ENCODE measurements around the gene IFI27L1. TPM values are rescaled to one million over a fixed set of nuclear protein-coding genes. Genes with fewer than 3 reads are reported as not detected.
A peak's percentile ranks its signal among the peaks of the same experiment; 100 is the strongest.
"Not testable (repeated sequence)": the region's sequence is repeated elsewhere in the genome, so short reads cannot be mapped to it uniquely, and the experiment has no call there.

The IFI27L1 gene
- polyA plus RNA-seq, 2 donors, result 11.2 to 29.8 TPM

DNA sequence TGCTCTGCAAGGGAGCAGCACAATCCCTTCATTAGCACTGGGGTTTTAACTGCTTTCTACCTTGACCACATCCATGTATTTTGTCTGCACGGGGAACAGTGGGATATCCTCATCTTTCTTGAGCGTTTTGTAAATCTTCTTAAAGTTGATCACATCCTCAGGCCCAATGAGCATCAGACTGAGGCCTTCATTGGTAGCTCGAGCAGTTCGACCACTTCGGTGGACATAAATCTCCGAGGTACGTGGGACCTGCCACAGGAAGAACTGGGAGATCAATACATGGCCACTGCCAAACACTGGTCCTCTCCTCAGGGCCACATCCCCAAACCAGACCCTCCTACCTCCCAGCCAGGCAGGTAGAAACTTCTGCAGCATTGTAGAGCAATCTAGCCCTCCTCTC lies 26.2 kb upstream of the IFI27L1 start:
- H3K4me1 ChIP-seq (ENCODE audit: control insufficient read depth in 2 of 2, insufficient read depth in 2 of 2, low read length in 1 of 2), result no peaks in the 10 kb centered on the region
- no peaks in the 10 kb centered on the region for H3K27me3 ChIP-seq (ENCODE audit: control insufficient read depth in 1 of 2, insufficient read depth in 2 of 2, low read length in 2 of 2)
- 92 to 95% methylated on average over 7 of the region's 7 CpGs for WGBS, 2 donors
- H3K27ac ChIP-seq (ENCODE audit: low read depth in 2 of 2, low read length in 1 of 2), result no peak overlapping the region
- H3K36me3 ChIP-seq (ENCODE audit: control insufficient read depth in 2 of 2, insufficient read depth in 2 of 2, low read length in 1 of 2), result peaks cover 35 to 41% of the 10 kb centered on the region in 2 donors
- no peaks in the 10 kb centered on the region for H3K9me3 ChIP-seq (ENCODE audit: control insufficient read depth in 2 of 2, insufficient read depth in 1 of 2, low read depth in 1 of 2, low read length in 1 of 2)
- no peak overlapping the region for H3K4me3 ChIP-seq (ENCODE audit: low read depth in 1 of 2, low read length in 2 of 2)

DNA sequence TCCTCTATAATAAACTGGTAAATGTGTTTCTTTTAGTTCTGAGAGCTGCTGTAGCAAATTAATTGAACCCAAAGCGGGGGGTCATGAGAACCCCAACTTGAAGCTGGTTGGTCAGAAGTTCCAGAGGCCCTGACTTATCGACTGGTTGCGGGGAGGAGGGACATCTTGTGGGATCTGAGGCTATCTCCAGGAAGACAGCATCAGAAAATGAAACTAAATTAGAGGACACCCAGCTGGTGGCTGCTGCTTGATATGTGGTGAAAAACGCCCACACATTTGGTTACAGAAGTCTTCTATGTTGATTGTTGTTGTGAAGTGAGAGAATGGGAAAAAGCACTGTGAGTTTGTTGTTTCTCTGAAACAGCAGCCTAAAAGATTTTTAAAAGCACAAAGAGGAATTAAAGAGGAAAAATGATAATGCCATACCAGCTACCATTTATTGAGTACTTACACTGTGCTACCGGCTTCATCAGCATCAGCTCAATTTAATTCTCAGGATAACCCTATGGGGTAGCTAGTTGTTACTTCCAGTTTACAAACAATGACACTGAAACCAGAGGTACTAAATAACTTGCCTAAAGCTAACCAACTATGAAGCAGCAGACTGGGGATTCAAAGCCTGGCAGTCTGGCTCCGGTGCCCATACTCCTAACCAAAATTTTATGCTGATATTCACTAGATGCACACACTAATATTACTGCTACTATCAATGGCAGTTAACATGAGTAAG lies 24.4 kb upstream of the IFI27L1 start:
- WGBS, 2 donors, result 79% methylated on average over 6 of the region's 6 CpGs
- H3K4me1 ChIP-seq (ENCODE audit: control insufficient read depth in 2 of 2, insufficient read depth in 2 of 2, low read length in 1 of 2), result no peaks in the 10 kb centered on the region
- H3K27ac ChIP-seq (ENCODE audit: low read depth in 2 of 2, low read length in 1 of 2), result no peak overlapping the region
- H3K9me3 ChIP-seq (ENCODE audit: control insufficient read depth in 2 of 2, insufficient read depth in 1 of 2, low read depth in 1 of 2, low read length in 1 of 2), result no peaks in the 10 kb centered on the region
- H3K36me3 ChIP-seq (ENCODE audit: control insufficient read depth in 2 of 2, insufficient read depth in 2 of 2, low read length in 1 of 2), result peaks cover 40 to 41% of the 10 kb centered on the region in 2 donors
- no peaks in the 10 kb centered on the region for H3K27me3 ChIP-seq (ENCODE audit: control insufficient read depth in 1 of 2, insufficient read depth in 2 of 2, low read length in 2 of 2)
- no peak overlapping the region for H3K4me3 ChIP-seq (ENCODE audit: low read depth in 1 of 2, low read length in 2 of 2)

DNA sequence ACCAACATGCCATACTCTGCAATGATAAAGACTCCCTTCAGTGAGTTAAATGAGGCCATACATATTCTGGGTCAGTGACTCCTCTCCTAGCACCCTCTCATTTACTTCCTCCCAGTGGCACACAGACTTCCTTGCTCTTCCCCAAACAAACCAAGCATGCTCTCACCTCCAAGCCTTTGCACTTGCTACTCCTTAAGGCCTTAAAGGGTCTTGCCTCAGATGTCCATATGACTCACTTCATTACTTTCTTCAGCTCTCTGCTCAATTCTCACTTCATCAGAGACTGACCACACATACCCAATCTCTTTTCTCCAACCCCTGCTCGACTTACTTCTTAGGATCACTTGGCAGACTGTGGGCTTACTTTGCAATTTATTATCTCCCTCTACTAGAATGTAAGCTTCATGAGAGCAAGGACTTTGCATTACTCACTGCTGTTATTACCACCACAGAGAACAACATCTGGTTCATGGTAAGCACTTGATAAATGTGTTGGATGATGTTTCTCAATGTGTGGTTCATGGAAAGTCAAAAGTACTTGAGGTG lies 22.9 kb upstream of the IFI27L1 start:
- H3K4me1 ChIP-seq (ENCODE audit: control insufficient read depth in 2 of 2, insufficient read depth in 2 of 2, low read length in 1 of 2), result peaks cover 0 to 3% of the 10 kb centered on the region in 2 donors
- peaks cover 31 to 38% of the 10 kb centered on the region in 2 donors for H3K36me3 ChIP-seq (ENCODE audit: control insufficient read depth in 2 of 2, insufficient read depth in 2 of 2, low read length in 1 of 2)
- no peaks in the 10 kb centered on the region for H3K27me3 ChIP-seq (ENCODE audit: control insufficient read depth in 1 of 2, insufficient read depth in 2 of 2, low read length in 2 of 2)
- 67 to 84% methylated on average over 1 of the region's 1 CpG for WGBS, 2 donors
- H3K27ac ChIP-seq (ENCODE audit: low read depth in 2 of 2, low read length in 1 of 2), result no peak overlapping the region
- no peaks in the 10 kb centered on the region for H3K9me3 ChIP-seq (ENCODE audit: control insufficient read depth in 2 of 2, insufficient read depth in 1 of 2, low read depth in 1 of 2, low read length in 1 of 2)
- H3K4me3 ChIP-seq (ENCODE audit: low read depth in 1 of 2, low read length in 2 of 2), result no peak overlapping the region

DNA sequence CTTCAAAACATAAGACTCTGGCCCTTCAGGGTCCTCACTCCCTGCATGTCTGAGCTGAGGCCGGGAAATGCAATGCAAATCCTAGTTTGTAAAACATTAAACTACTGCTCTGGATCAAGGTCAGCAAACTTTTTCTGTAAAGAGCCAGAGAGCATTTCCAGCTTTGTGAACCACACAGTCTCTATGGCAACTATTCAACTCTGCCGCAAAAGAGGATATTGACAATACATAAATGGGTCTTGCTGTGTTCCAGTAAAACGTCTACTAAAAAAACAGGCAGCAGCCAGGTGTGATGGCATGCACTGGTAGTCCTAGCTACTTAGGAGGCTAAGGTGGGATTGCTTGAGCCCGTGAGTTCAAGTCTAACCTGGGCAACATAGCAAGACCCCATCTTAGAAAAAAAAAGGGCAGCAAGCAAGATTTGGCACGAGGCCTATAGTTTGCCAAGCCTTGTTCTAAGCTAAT lies 22.4 kb upstream of the IFI27L1 start:
- peaks cover 30 to 38% of the 10 kb centered on the region in 2 donors for H3K36me3 ChIP-seq (ENCODE audit: control insufficient read depth in 2 of 2, insufficient read depth in 2 of 2, low read length in 1 of 2)
- no peak overlapping the region for H3K27ac ChIP-seq (ENCODE audit: low read depth in 2 of 2, low read length in 1 of 2)
- H3K4me3 ChIP-seq (ENCODE audit: low read depth in 1 of 2, low read length in 2 of 2), result no peak overlapping the region
- H3K4me1 ChIP-seq (ENCODE audit: control insufficient read depth in 2 of 2, insufficient read depth in 2 of 2, low read length in 1 of 2), result peaks cover 0 to 3% of the 10 kb centered on the region in 2 donors
- no peaks in the 10 kb centered on the region for H3K9me3 ChIP-seq (ENCODE audit: control insufficient read depth in 2 of 2, insufficient read depth in 1 of 2, low read depth in 1 of 2, low read length in 1 of 2)
- WGBS, 2 donors, result 63 to 75% methylated on average over 5 of the region's 5 CpGs
- H3K27me3 ChIP-seq (ENCODE audit: control insufficient read depth in 1 of 2, insufficient read depth in 2 of 2, low read length in 2 of 2), result no peaks in the 10 kb centered on the region

DNA sequence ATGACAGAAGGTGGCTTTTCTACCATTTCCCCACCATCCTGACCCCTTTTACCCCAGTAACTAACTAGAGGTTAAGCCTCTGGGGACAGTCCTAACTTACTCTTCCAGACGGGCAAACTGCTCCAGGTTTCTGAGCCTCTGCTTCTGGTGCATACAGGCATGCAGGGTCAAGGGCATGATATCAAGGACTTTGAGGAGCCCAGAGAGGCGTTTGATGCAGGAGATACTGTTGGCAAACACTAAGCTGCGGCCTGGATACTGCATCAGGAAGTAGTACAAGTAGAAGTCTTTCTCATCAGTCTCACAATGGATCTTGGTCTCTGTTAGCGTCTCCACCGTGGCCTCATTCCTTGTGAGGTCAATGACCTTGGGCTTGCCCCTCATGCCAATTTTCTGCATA lies 21.1 kb upstream of the IFI27L1 start:
- Histone ChIP-seq H3K9me3 (ENCODE audit: control insufficient read depth in 2 of 2, insufficient read depth in 1 of 2, low read depth in 1 of 2, low read length in 1 of 2) (no peaks in the 10 kb centered on the region), H3K4me3 (ENCODE audit: low read depth in 1 of 2, low read length in 2 of 2) (no peak overlapping the region), H3K4me1 (ENCODE audit: control insufficient read depth in 2 of 2, insufficient read depth in 2 of 2, low read length in 1 of 2) (peaks cover 2 to 3% of the 10 kb centered on the region in 2 donors), H3K27me3 (ENCODE audit: control insufficient read depth in 1 of 2, insufficient read depth in 2 of 2, low read length in 2 of 2) (no peaks in the 10 kb centered on the region), H3K27ac (ENCODE audit: low read depth in 2 of 2, low read length in 1 of 2) (no peak overlapping the region), H3K36me3 (ENCODE audit: control insufficient read depth in 2 of 2, insufficient read depth in 2 of 2, low read length in 1 of 2) (peaks cover 20 to 29% of the 10 kb centered on the region in 2 donors)
- WGBS, 2 donors, result 66 to 79% methylated on average over 5 of the region's 5 CpGs

DNA sequence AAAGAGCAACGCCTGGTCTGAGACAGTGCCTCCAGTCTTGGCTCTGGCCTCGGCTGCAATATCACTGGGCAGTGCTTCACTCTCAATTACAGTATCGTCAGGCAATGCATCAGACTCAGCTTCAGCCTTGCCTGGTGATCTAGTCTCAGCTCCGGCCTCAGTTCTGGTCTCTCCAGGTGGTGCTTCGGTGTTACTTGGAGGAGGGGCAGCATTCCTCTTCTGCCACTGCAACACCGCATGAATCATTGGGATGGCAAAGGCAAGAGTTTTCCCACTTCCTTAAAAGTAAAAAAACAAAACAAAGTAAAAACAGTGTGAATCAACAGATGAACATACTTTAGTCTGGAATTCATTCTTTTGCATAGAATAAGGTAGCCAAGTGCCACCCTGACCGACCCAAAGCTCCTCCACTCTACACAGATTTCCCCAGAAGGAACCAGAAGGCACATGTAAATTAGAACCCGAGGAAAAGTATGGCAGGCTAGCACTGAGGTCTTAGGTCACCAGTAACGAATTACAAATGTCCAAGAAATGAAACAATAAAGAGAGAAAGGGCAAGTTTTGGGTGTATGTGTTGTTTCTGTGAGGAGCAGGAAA lies 18.7 kb upstream of the IFI27L1 start:
- H3K9me3 ChIP-seq (ENCODE audit: control insufficient read depth in 2 of 2, insufficient read depth in 1 of 2, low read depth in 1 of 2, low read length in 1 of 2), result no peaks in the 10 kb centered on the region
- WGBS, 2 donors, result 76 to 77% methylated on average over 9 of the region's 9 CpGs
- peaks cover 16 to 23% of the 10 kb centered on the region in 2 donors for H3K36me3 ChIP-seq (ENCODE audit: control insufficient read depth in 2 of 2, insufficient read depth in 2 of 2, low read length in 1 of 2)
- H3K4me3 ChIP-seq (ENCODE audit: low read depth in 1 of 2, low read length in 2 of 2), result no peak overlapping the region
- no peaks in the 10 kb centered on the region for H3K27me3 ChIP-seq (ENCODE audit: control insufficient read depth in 1 of 2, insufficient read depth in 2 of 2, low read length in 2 of 2)
- H3K4me1 ChIP-seq (ENCODE audit: control insufficient read depth in 2 of 2, insufficient read depth in 2 of 2, low read length in 1 of 2), result peaks cover 2 to 16% of the 10 kb centered on the region in 2 donors
- no peak overlapping the region for H3K27ac ChIP-seq (ENCODE audit: low read depth in 2 of 2, low read length in 1 of 2)

DNA sequence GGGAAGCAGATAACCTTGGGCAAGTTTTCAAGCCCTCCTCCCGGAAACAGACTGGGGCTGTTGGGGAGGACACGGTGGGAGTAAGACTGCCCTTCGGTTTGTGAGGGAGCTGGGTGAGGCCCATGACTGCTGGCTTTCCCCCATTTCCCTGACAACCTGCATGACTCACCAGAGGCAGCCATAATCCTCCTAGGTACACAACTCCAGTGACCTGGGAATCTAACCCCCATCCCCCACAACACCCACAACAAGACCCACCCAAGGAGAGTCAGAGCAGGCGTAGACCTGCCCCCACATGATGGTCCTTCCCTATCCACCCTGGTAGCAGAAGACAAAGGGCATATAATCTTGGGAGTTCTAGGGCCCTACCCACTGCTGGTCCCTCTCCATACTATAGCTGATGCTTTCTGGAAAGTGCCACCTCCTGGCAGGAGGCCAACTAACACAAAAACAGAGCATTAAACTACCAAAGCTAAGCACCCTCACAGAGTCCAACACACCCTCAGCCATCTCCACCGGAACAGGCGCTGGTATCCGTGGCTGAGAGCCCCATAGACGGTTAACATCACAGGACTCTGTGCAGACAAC lies 14.9 kb upstream of the IFI27L1 start:
- H3K4me3 ChIP-seq (ENCODE audit: low read depth in 1 of 2, low read length in 2 of 2), result no peak overlapping the region
- H3K9me3 ChIP-seq (ENCODE audit: control insufficient read depth in 2 of 2, insufficient read depth in 1 of 2, low read depth in 1 of 2, low read length in 1 of 2), result no peaks in the 10 kb centered on the region
- peak overlapping the region; percentile 60 to 84 for H3K27ac ChIP-seq (ENCODE audit: low read depth in 2 of 2, low read length in 1 of 2)
- peaks cover 2 to 16% of the 10 kb centered on the region in 2 donors for H3K4me1 ChIP-seq (ENCODE audit: control insufficient read depth in 2 of 2, insufficient read depth in 2 of 2, low read length in 1 of 2)
- peaks cover 6% of the 10 kb centered on the region in 2 donors for H3K36me3 ChIP-seq (ENCODE audit: control insufficient read depth in 2 of 2, insufficient read depth in 2 of 2, low read length in 1 of 2)
- WGBS, 2 donors, result 38 to 44% methylated on average over 8 of the region's 8 CpGs
- H3K27me3 ChIP-seq (ENCODE audit: control insufficient read depth in 1 of 2, insufficient read depth in 2 of 2, low read length in 2 of 2), result no peaks in the 10 kb centered on the region

DNA sequence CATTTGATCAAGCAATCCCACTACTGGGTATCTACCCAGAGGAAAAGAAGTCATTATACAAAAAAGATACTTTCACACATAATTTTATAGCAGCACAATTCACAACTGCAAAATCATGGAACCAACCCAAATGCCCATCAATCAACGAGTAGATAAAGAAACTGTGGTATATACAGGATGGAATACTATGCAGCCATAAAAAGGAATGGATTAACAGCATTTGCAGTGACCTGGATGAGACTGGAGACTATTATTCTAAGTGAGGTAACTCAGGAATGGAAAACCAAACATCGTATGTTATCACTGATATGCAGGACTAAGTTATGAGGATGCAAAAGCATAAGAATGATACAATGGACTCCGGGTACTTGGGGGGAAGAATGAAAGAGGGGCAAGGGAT lies 9.0 kb upstream of the IFI27L1 start:
- WGBS, 2 donors, result 95 to 98% methylated on average over 3 of the region's 3 CpGs
- H3K4me3 ChIP-seq (ENCODE audit: low read depth in 1 of 2, low read length in 2 of 2); H3K27me3 ChIP-seq (ENCODE audit: control insufficient read depth in 1 of 2, insufficient read depth in 2 of 2, low read length in 2 of 2); H3K4me1 ChIP-seq (ENCODE audit: control insufficient read depth in 2 of 2, insufficient read depth in 2 of 2, low read length in 1 of 2); H3K27ac ChIP-seq (ENCODE audit: low read depth in 2 of 2, low read length in 1 of 2); H3K9me3 ChIP-seq (ENCODE audit: control insufficient read depth in 2 of 2, insufficient read depth in 1 of 2, low read depth in 1 of 2, low read length in 1 of 2); H3K36me3 ChIP-seq (ENCODE audit: control insufficient read depth in 2 of 2, insufficient read depth in 2 of 2, low read length in 1 of 2): not testable (repeated sequence)

DNA sequence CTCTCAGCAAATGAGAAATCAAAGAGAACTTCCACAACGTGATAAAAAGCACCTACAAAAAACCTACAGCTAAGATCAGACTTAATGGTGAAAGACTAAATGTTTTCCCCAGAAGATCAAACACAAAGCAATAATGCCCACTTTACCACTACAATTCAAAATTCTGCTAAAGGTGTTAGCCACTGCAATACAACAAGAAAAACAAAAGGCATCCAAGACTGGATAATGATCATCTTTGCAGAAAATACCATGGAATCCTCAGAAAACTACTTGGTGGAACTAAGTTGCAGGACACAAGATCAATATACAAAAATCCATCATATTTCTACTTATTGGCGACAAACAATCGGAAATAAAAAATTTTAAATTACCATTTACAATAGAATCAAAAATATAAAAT lies 6.6 kb upstream of the IFI27L1 start:
- Histone ChIP-seq H3K4me1 (ENCODE audit: control insufficient read depth in 2 of 2, insufficient read depth in 2 of 2, low read length in 1 of 2) (peaks cover 2 to 3% of the 10 kb centered on the region in 2 donors), H3K27me3 (ENCODE audit: control insufficient read depth in 1 of 2, insufficient read depth in 2 of 2, low read length in 2 of 2) (no peaks in the 10 kb centered on the region), H3K9me3 (ENCODE audit: control insufficient read depth in 2 of 2, insufficient read depth in 1 of 2, low read depth in 1 of 2, low read length in 1 of 2) (no peaks in the 10 kb centered on the region), H3K36me3 (ENCODE audit: control insufficient read depth in 2 of 2, insufficient read depth in 2 of 2, low read length in 1 of 2) (peaks cover 0 to 6% of the 10 kb centered on the region in 2 donors), H3K27ac (ENCODE audit: low read depth in 2 of 2, low read length in 1 of 2) (no peak overlapping the region), H3K4me3 (ENCODE audit: low read depth in 1 of 2, low read length in 2 of 2) (no peak overlapping the region)
- WGBS, 2 donors, result 97 to 98% methylated on average over 3 of the region's 3 CpGs
